Erythroblast (primary cell): ENCODE data around the gene MIF.
"Not testable (repeated sequence)": the region's sequence is repeated elsewhere in the genome, so short reads cannot be mapped to it uniquely, and the experiment has no call there.

Experiments
- DNase-seq, 2 experiments: peaks; one replicate each; lab custom pipeline; 2025; lab: John Stamatoyannopoulos, UW
- GATA1 ChIP-seq: IDR thresholded peaks from 2 replicates; pipeline ENCODE4 v1.6.1; 2011; ENCODE audit warnings: low read depth, mild to moderate bottlenecking, control low read depth, low read length, moderate library complexity
- POLR2A ChIP-seq: IDR thresholded peaks from 2 replicates; pipeline ENCODE4 v1.6.1; 2011; ENCODE audit warnings: mild to moderate bottlenecking, low read length

Gene MIF

GRCh38 chr22:23903328-23903971 lies 9.3 kb downstream of the MIF start:
- TF ChIP-seq GATA1 = no peak
- TF ChIP-seq POLR2A = no peak
- DNase-seq = no peak

- TF ChIP-seq GATA1 (no peak), POLR2A (no peak)
- DNase-seq = no peak
These were observed 10.5 kb downstream of the MIF start for GRCh38 chr22:23904573-23905254.

GRCh38 chr22:23906641-23907040 lies 12.5 kb downstream of the MIF start:
- no peak for TF ChIP-seq GATA1
- no peak for TF ChIP-seq POLR2A

GRCh38 chr22:23907423-23907822 lies 13.2 kb downstream of the MIF start:
- not testable (repeated sequence) for DNase-seq

More at GRCh38 chr22:23906641-23907040, 12.5 kb downstream of the MIF start:
- DNase-seq = no peak

- DNase-seq = no peak
- TF ChIP-seq GATA1 (no peak), POLR2A (no peak)
These were observed 14.5 kb downstream of the MIF start for GRCh38 chr22:23908587-23909205.

- TF ChIP-seq GATA1 (no peak), POLR2A (no peak)
- DNase-seq = no peak
These were observed 15.2 kb downstream of the MIF start for GRCh38 chr22:23909296-23909898.

- no peak for DNase-seq
- TF ChIP-seq POLR2A (no peak), GATA1 (no peak)
These were observed 16.5 kb downstream of the MIF start for GRCh38 chr22:23910496-23911190.

- DNase-seq = no peak
These were observed 17.3 kb downstream of the MIF start for GRCh38 chr22:23911318-23911980.

GRCh38 chr22:23912293-23912903 lies 18.2 kb downstream of the MIF start:
- no peak for TF ChIP-seq POLR2A
- TF ChIP-seq GATA1 = no peak
- no peak for DNase-seq

More at GRCh38 chr22:23911318-23911980, 17.3 kb downstream of the MIF start:
- TF ChIP-seq POLR2A (no peak), GATA1 (no peak)

GRCh38 chr22:23913306-23913660 lies 19.1 kb downstream of the MIF start:
- DNase-seq = no peak
- TF ChIP-seq POLR2A = no peak
- TF ChIP-seq GATA1 = no peak

GRCh38 chr22:23913661-23914353 lies 19.6 kb downstream of the MIF start:
- DNase-seq = peak; percentile 97 to 98
- no peak for TF ChIP-seq GATA1
- peak; percentile 94 for TF ChIP-seq POLR2A

- no peak for TF ChIP-seq POLR2A
- no peak for TF ChIP-seq GATA1
- DNase-seq = no peak
These were observed 21.1 kb downstream of the MIF start for GRCh38 chr22:23915290-23915689.

GRCh38 chr22:23920267-23920611 lies 26.1 kb downstream of the MIF start:
- DNase-seq = not testable (repeated sequence)

GRCh38 chr22:23921586-23922201 lies 27.5 kb downstream of the MIF start:
- DNase-seq = not testable (repeated sequence)
